Measurements from ENCODE around the gene SSU72.
"Not testable (repeated sequence)": the region's sequence is repeated elsewhere in the genome, so short reads cannot be mapped to it uniquely, and the experiment has no call there.

The SSU72 gene

GRCh38 chr1:1556961-1557360 is 17.7 kb downstream of the SSU72 start:
- DNase-seq = not testable (repeated sequence)

DNA sequence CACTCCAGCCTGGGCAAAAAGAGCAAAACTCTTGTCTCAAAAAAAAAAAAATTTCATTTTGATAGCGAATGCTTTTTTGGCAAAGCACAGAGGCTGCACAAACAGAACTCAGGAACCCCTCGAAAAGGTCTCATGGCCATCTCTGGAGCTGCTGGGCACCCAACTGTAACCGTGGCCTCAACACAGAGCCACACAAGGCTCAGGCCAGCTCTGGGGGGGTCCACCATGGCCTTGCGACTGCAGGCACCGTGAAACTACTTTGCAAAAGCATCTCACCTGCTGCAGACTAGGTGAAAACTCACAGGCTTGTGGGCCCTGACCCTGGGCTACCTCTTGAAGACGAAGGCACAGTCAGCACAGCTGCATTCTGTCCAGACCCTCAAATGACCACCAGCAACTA is 18.2 kb downstream of the SSU72 start:
- no peak for DNase-seq

DNA sequence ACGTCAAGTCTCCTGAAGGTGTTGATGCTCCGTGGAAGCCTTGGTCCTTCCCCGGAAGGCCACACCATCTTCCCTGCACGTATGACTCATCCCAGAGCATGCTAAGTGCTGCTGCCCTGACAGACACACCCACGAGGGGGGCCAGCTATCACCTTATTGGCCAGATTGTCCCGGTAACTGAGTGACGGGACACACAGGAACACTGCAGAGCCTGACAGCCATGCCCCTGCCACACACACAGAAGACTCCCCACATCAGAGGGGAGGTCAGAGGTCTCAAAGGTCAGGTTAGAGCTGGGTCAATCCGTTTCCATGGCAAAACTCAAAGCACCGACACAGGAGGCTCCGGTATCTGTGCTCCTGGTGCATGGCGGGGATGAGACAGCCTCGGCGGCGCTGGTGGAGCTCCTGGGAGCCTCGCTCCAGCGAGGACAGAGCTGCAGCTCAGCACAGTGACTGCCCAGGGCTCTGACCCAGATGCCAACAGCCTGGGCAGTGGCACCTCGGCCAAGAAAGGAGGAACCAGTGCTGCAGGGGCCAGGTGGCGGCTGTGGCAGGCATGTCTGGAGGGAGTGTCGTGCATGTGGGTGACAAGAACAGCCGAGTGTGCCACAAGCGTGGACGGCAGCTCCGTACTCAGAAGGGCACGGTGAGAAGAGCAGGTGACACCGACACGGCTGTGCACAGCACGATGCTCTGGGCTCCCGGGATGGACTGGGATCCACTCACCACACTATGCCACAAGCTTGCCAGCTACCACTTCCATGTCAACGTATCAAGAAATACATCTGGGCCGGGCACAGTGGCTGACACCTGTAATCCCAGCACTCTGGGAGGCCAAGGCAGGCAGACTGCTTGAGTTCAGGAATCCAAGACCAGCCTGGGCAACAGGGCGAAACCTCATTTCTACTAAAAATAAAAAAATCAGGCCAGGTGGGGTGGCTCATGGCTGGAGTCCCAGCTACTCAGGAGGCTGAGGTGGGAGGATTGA is 19.4 kb downstream of the SSU72 start:
- DNase-seq = no peak

DNA sequence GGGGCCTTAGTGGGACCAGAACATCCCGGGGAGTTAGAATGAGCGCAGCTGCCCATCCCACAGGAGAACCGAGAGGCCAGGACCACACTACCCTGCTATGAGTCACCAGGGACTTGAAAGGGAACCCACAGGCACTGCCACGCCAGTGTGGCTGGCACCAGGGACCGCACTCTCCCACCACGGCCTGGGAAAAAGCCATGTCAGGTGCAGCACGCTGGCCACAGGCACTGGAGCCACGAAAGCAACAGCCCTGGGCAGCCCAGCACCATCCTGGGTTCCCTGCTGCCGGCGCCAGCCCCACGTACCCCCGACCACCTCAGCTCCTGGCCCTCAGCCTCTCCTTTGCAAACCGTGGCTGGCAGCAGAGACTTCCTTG is 20.1 kb downstream of the SSU72 start:
- no peak for DNase-seq

GRCh38 chr1:1553821-1554494 is 20.7 kb downstream of the SSU72 start:
- no peak for DNase-seq

GRCh38 chr1:1552263-1552639 is 22.4 kb downstream of the SSU72 start:
- no peak for DNase-seq

- DNase-seq = no peak
These were observed 23.0 kb downstream of the SSU72 start for GRCh38 chr1:1551524-1552262.

DNA sequence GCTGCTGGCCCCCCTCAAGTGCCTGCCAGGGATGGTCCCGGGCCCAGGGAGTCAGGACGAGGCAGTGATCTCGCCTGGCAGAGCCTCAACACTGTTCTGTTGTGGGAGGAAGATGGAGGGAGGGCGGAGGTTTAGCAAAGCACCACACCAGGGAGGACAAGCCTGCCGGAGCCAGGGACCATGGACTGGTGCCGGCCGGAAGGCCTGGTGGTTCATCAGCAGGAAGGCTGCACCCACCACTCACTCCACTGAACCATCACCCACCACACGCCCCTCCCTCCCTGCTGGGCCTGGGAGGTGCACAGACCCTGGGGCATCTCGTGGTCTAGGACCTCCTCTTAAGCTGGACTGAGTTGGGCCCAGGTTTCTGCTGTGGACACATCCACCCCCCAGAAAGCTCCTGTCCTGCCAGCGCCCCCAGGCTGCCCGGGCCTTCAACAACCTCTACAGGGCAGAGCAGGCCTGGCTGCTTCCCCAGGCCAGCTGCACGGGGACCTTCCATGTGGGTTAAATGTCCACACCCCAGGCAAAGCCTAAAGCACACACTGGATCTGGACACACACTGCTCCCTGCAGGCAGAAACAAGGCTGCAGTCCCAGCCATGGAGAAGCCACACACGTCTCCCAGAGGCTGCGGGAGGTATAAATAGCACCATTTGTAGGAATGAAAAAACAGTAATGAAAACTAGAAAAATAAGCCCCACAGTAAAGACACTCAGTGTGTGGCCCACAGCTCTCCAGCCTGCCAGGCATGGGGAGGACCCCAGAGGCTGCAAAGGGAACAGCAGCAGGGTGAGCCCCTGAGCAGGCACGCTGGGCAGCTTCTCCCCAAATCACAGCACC is 23.9 kb downstream of the SSU72 start:
- no peak for DNase-seq

- no peak for DNase-seq
These were observed 24.6 kb downstream of the SSU72 start for GRCh38 chr1:1550087-1550486.

DNA sequence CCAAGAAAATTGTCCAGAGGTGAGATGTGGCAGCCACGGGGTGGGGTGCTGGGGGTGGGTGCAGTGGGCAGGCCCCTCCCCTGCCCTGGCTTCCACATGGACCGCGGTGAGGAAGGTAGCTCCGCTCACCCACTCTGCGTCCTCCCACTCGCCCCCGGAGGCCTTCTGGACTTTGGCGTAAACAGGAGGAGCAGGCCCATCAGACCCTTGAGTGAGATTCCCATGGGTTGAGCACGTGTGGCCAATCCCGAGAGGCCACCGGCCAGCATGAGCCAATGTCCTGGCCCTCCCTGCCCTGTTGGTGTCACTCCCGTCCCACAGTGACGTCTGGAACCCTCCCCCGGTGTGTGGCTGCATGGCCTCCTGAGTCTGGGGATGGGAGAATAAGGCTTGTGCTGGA is 26.1 kb downstream of the SSU72 start:
- no peak for DNase-seq

- DNase-seq = no peak
These were observed 27.2 kb downstream of the SSU72 start for GRCh38 chr1:1547476-1547875.

GRCh38 chr1:1547011-1547410 is 27.7 kb downstream of the SSU72 start:
- no peak for DNase-seq

GRCh38 chr1:1545946-1546737 is 28.5 kb downstream of the SSU72 start:
- no peak for DNase-seq

- no peak for DNase-seq
These were observed 30.1 kb downstream of the SSU72 start for GRCh38 chr1:1544544-1544943.

DNA sequence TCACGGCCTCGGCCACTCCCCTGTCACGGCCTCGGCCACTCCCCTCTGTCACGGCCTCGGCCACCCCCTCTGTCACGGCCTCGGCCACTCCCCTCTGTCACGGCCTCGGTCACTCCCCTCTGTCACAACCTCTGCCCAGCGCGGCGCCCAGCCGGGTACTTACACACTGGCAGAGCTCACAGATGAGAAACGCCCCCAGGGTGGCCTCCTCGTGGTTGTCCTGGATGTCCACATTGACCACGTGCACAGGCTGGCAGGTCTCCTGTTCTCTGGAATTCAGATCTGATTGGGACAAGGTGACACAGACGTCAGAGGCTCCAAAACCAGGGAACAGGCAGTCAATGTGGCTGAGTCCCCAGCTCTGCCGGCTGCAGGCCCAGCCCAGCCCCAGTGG is 31.0 kb downstream of the SSU72 start:
- no peak for DNase-seq

DNA sequence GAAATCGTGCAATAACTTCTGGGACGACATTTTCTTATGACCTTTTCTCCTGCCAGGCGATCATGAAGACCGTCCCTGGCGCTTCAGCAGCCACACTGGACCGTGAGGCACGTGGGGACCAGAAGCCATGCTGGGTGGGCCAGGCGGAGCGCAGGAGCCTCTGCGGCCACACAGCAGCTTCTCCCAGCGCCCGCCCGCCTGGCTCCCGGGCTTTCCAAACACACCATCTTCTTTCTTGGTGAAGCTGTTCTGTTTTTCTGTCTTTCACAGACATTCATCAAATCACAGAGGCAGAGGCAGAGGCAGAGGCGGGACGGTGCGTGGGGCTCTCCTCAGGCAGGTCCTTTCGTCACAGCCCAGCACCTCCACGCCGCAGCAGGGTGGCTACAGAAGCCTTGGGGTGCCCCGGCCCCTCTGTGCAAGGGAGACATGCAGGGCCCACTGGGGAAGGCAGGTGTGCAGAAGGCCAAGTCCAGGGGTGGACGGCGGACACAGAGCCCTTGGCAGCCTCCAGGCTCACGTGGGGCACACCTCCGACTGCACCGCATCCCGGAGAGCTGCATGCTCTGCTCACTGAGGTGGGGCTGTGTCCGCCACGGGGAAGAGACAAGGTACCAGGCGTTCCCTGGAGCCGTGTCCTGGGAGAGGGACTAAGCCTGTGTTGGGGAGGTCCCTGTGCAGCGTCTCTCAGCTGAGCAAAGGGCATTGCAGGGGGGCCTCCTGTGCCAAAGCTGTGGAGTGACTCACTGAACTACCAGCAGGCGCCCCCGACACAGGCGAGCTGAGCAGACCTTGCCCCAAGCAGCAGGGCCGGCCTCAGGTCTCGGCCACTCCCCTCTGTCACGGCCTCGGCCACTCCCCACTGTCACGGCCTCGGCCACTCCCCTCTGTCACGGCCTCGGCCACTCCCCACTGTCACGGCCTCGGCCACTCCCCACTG is 31.6 kb downstream of the SSU72 start:
- no peak for DNase-seq

- no peak for DNase-seq
These were observed 32.5 kb downstream of the SSU72 start for GRCh38 chr1:1541956-1542765.

DNA sequence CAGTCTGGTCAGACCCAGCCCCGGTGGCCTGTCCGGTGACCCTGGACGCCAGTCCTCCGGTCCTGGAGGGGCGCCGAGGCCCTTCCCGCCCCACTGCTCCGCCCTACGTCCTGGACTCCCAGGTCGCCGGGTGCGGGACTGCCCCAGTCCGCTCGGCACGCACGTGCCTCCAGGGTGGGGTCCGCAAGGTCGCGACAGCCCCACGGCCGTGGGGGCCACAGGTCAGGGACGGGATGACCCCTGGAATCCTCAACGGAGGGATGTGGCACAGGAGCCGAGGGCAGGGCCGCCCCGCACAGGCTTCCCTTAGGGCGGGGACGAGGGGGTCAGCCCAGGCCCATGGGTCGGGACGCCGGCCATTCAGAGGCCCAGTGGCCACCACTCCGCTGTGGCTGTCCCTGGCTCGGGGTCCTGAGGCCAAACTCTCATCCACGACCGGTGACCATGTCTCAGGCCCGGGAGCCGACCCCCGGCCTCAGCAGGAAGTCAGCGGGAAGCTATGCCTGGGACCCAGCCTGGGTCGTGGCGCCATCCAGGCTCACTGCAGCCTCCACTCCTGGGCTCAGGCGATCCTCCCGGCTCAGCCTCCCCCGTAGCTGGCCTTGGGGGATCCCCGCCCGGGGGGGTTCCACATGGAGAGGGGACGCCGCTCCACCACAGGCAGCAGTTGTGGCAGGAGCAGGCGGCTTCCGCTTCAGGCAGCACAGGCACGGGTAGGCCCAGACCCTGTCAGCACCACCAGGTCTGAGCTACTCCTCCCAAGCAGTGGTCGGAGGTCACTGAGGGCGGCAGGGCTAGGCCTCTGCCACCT is 33.6 kb downstream of the SSU72 start:
- no peak for DNase-seq

All from stimulated activated naive CD4-positive, alpha-beta T cell (primary cell).